IPS-18c (cell line): ENCODE results near the gene ROGDI.

ENCODE experiments used
- H3K4me3 ChIP-seq: 2 replicates; pipeline ENCODE4 v1.7.0; 2013; ENCODE audit warnings: low read depth, mild to moderate bottlenecking, low read length, moderate library complexity; ENCODE audit not compliant: insufficient read depth
- H3K9me3 ChIP-seq: one replicate; pipeline ENCODE4 v1.6.1; 2013; ENCODE audit warnings: mild to moderate bottlenecking, low read length, moderate library complexity; ENCODE audit not compliant: control insufficient read depth, insufficient read depth

Gene ROGDI

DNA sequence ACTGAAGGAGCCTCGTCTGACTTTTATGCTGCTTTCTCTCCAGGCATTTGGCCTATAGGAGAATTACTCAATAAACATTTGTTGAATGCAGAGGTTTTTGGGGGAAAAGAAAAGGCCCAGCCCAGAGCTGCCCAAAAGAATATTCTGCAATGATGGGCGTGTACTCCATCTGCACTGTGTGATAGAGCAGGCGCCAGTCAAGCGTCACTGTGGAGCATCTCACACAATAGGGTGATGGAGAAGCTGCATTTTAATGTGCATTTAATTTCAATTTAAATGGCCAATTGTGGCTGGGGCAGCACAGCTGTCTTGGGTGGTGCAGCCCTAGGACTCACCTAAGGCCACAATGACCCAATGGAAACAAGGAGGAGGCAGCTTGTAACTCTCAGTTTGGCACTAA lies 24.1 kb upstream of the ROGDI start:
- H3K4me3 ChIP-seq: no peak overlapping the region
- no peaks in the 10 kb centered on the region for H3K9me3 ChIP-seq

DNA sequence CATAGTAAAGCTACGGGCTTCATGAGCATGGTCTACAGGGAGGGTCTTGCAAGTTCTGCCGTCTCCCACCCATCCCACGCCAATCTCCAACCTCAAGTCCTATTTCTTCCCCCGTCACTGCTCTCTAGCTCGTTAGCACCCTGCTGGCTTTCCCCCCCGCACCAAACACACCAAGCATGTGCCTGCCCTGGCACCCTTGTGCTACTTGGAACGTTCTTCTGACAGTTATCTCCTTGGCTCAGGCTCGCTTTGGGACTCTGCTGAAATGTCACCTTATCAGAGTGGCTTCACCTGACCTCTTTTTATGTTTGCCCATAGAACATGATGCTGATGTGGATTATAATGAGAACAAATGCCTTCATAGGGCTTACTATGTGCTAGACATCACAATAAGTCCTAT lies 22.8 kb upstream of the ROGDI start:
- H3K4me3 ChIP-seq: no peak overlapping the region
- no peaks in the 10 kb centered on the region for H3K9me3 ChIP-seq

DNA sequence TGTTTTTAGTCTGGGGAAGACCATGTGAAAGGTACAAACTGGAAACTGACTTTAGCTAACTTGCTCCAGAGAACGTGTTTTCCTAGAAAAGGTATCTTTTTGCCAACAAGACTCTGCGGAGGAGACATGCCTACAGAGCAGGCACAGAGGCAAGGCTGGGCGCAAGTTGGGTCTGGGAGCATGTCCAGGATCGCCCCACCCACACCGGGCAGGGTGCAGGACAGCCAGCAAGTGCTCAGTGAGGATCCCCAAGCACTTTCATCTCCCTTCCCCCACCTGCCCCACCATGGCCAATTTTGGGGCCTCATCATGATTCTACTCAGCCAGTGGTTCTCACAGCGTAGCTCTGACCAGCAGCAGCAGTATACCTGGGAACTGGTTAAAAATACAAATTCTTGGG lies 18.2 kb upstream of the ROGDI start:
- no peak overlapping the region for H3K4me3 ChIP-seq
- no peaks in the 10 kb centered on the region for H3K9me3 ChIP-seq

- H3K4me3 ChIP-seq: no peak overlapping the region
- H3K9me3 ChIP-seq: no peaks in the 10 kb centered on the region
Measured at GRCh38 chr16:4814542-4815173, 12.2 kb upstream of the ROGDI start.

GRCh38 chr16:4814046-4814445 lies 11.6 kb upstream of the ROGDI start:
- H3K4me3 ChIP-seq: no peak overlapping the region
- no peaks in the 10 kb centered on the region for H3K9me3 ChIP-seq

DNA sequence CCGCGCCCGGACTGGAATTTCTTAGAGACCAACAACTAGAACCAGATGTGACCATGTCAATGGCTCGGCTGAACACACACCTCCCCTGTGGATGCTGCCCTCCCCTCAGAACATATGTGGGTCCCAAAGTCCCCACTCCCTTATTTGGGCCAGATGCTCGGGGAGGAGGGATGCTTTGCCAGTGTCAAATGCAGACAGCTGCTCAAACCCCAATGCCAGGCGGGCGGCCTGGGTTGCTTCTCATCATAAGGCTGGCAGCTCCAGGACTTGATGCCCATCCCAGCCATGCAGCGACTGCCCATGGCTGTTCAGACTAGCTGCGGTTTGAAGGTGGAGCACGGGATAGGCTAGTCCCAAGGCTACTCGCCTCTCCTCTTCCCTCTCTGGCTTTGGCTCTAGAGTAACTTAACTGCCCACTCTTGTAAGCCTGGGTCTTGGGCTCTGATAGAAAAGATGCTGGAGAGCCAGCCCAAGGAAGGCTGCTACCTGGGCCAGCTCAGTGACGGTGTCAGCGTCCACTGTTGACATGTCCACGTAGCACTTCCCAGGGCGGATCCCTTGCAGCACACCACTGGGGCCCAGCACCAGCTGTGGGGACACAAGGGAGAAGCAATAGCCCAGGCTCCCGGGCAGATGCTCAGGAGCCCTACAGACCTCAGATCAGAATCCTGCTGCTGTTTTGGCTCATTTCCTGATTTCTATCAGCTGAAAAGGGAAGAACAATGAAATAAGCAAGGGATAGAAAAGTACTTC lies 11.0 kb upstream of the ROGDI start:
- Histone ChIP-seq H3K9me3 (no peaks in the 10 kb centered on the region), H3K4me3 (no peak overlapping the region)

DNA sequence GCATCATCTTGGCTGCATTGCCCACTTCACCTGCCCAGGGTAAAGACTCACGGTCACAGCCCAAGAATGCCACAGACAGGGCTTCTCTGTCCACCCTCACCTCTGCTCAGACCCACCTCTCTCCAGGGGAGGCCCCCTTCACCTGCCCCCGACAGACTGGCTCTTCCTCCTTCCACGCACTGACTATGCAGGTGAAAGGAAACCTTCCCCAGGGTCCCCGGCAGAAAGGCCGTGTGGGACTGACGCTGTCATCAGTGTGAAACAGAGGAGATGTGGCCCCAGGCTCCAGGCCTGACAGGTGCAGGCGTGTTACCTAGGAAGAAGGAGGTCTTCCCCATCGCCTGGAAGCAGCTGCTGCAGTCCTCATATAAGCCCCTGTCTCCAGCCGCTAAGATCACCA lies 9.3 kb upstream of the ROGDI start:
- H3K9me3 ChIP-seq: no peaks in the 10 kb centered on the region

DNA sequence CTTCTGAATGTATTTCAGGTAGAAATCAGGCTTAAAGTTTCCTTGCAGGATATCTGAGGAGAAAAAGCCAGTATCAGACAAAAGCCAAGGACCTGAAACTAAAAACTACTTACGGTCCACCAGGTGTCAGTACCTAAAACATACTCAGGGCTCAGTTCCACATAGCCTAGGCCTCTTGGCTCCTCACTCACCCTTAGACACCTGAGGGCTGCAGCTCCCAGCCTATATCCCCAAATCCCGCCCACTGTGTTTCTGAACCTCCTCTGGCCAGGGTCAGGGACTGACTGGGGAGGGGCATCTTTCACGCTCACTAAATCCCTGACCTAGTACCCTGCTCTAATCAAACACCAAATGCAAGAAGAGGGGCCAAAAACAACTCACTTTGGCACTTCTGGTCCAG lies 8.8 kb upstream of the ROGDI start:
- no peaks in the 10 kb centered on the region for H3K9me3 ChIP-seq
- no peak overlapping the region for H3K4me3 ChIP-seq

More for the DNA sequence above, 9.3 kb upstream of the ROGDI start:
- H3K4me3 ChIP-seq: no peak overlapping the region

GRCh38 chr16:4806280-4806679 lies 3.8 kb upstream of the ROGDI start:
- H3K4me3 ChIP-seq: no peak overlapping the region
- no peaks in the 10 kb centered on the region for H3K9me3 ChIP-seq

DNA sequence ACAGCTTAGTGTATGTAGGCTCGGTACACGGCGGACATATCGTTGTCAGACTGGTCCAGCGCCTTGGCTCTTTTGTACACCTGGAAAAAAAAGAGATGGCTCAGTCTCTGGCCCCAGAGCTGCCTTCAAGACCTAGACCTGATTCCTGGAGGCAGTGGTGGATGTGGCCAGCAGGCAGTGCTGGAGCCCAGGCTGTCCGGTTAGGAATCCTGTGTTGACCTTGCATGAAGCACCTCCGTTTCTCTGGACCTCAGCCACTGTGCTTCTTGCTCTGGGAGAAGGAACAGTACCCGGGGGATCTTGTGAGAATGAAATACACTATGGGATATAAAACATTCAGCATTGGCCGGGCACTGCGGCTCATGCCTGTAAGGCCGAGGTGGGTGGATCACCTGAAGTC lies 2.8 kb upstream of the ROGDI start:
- Histone ChIP-seq H3K4me3 (no peak overlapping the region), H3K9me3 (no peaks in the 10 kb centered on the region)

DNA sequence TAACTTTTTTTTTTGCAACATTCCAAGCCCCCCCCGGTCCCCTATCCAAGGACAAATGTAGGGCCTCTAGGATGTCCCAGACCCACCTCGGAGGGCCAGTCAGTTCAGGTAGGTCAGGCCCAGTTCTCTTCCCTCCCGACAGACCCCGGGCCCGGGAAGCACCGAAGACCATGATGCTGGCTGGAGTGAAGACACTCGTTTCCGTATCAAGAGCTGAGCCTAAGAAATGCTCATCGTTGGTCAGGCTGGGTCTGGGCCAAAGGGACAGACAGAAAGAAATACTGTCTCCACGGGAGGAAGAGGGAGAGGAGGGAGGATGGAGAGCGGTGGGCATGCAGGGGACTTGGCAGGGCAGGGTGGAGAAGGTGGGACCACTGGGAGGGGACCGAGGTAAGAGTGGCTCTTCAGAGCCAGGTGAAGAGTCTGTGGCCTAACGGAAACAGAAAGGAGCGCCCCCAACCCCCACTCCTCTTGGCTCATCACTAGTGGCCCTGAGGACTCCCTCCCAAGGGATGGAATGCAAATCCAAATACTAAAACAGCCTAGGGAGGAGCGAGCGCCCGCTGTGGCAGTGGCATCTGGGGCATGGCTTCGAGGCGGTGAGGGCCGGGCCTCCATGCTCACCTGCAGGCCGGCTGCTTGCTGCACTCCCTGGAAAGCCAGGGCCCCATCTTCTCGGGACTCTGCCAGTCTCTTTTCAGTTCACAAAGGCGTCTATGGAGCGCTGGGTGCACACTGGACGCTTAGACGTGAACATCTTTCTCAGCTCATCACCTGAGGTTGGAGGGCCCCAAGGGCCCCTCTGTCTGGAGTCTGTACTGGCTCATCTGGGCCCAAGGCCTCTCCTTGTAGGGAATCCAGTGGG lies 1.7 kb upstream of the ROGDI start:
- H3K4me3 ChIP-seq: no peak overlapping the region
- no peaks in the 10 kb centered on the region for H3K9me3 ChIP-seq

- Histone ChIP-seq H3K4me3 (no peak overlapping the region), H3K9me3 (no peaks in the 10 kb centered on the region)
Measured at GRCh38 chr16:4803401-4803844, 990 bp upstream of the ROGDI start.

GRCh38 chr16:4802659-4803287 lies 340 bp upstream of the ROGDI start:
- H3K4me3 ChIP-seq: peak overlapping the region; percentile 89
- H3K9me3 ChIP-seq: no peaks in the 10 kb centered on the region

DNA sequence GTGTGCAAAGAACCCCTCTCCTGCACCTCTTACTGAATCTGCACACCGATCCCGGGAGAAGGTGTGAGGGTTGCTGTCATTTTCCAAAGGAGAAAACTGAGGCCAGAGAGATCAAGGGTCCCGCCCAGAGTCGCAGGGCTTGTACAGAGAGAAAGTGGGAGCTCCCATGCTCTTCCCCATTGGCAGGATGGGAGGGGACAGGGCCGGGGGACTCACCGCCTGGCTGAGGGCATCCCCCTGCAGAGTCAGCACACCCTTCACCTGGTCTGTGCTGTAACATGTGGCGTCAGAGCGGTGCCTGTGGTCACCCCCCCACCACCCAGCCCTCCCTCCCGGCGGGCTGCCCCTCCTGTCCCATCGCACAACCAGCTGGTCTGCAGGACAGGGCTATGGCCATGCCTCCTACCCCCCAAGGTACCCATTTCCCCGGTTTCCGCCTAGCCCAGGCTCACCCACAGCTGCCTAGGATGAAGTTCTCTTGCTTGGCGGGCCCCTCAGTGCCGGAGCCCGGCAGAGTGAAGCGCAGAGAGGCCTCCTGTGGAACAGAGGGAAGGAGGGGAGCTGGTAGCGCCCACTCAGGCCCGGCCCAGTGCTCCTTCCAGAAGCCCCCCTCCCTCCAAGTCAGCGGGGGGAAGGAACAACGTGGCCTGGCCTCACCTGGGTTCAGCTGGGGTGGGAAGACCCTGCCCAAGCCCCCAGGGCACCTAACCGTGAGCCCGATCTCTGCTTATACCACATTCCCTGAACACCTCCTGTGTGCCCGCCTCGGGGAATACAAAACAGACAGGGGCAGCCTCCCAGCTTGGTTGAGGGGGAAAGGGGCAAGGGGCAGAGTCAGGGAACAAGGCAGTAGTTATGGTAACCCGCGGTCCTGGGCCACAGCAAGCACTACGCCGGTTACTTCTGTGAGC lies 1.1 kb downstream of the ROGDI start:
- Histone ChIP-seq H3K9me3 (no peaks in the 10 kb centered on the region), H3K4me3 (peak overlapping the region; percentile 89)

DNA sequence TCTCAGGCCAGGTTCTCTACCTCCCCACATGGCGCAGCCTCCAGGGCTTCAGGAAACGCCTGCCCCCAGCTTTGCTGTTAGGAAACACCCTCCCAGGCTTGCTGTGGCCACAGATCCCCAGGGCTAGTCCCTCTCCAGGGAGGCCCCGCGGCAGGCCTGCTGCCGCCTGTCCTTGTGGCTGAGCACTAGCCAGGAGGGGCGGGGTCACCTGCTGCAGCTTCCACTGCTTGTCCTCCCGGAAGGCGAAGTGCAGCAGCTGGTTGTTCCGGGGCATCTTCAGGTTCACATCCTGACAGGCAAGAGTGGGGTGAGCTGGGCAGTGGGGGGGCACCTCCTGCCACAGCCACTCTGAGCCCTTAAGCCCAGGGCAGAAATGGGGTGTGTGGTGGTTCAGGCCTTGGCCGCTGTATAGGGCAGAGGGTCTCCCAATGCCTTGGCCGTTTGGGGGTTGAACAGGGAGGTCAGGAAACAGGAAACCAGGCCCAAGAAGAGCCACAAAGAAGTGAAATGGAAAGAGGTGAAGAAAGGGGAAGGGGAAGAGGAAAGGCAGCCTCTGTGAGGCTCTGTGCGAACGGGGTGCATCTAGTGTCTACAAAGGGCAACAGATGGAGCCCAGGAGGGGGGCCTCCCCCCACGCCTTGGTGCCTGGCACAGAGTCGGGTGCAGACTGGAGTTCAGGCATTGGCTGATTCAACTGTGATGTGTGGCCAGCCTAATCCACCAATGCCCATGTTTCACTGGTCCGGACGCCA lies 2.0 kb downstream of the ROGDI start:
- Histone ChIP-seq H3K4me3 (no peak overlapping the region), H3K9me3 (no peaks in the 10 kb centered on the region)
